ENCODE results near the gene DDX41.

DNA sequence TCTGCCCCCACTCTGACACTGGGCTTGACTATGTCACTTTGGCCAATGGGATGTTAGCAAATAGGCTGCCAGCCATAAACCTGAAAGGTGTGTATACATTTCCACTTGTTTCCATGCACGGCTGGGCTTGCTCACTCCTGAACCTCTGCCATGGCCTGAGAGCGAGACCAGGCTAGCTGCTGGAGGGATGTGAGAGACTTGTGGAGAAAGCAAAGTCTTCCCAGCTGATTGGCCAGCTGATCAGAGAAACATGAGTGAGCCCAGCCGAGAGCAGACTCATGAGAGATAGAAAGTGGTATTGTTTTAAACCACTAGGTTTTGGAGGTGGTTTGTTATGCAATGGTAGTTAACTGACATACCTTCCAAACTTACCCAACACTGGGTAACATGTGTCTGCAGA lies 23.7 kb upstream of the DDX41 start:
- TF ChIP-seq, protein P1, sequence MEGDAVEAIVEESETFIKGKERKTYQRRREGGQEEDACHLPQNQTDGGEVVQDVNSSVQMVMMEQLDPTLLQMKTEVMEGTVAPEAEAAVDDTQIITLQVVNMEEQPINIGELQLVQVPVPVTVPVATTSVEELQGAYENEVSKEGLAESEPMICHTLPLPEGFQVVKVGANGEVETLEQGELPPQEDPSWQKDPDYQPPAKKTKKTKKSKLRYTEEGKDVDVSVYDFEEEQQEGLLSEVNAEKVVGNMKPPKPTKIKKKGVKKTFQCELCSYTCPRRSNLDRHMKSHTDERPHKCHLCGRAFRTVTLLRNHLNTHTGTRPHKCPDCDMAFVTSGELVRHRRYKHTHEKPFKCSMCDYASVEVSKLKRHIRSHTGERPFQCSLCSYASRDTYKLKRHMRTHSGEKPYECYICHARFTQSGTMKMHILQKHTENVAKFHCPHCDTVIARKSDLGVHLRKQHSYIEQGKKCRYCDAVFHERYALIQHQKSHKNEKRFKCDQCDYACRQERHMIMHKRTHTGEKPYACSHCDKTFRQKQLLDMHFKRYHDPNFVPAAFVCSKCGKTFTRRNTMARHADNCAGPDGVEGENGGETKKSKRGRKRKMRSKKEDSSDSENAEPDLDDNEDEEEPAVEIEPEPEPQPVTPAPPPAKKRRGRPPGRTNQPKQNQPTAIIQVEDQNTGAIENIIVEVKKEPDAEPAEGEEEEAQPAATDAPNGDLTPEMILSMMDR (IDR thresholded peaks at IDR 0.05) = no peak
- no peak for TF ChIP-seq POLR2AphosphoS5 (IDR thresholded peaks at IDR 0.05; ENCODE audit: insufficient read depth in 1 of 2, low read depth in 1 of 2)
- no peak for TF ChIP-seq POLR2A (IDR thresholded peaks at IDR 0.05)

All from vagina (tissue), 2 donors.